HS-5 (cell line): ENCODE data around the gene BCL11B.
"Not testable (repeated sequence)": the region's sequence is repeated elsewhere in the genome, so short reads cannot be mapped to it uniquely, and the experiment has no call there.

Experiments
- DNase-seq: peaks from one replicate; pipeline ENCODE4 v3.0.0-alpha.2; 2012; ENCODE audit warnings: low read depth

BCL11B gene

GRCh38 chr14:99239661-99240092 is 32.3 kb downstream of the BCL11B start:
- no peak for DNase-seq

GRCh38 chr14:99238216-99238615 is 33.8 kb downstream of the BCL11B start:
- no peak for DNase-seq

- DNase-seq, result no peak
These were observed 34.7 kb downstream of the BCL11B start for GRCh38 chr14:99237288-99237687.

- no peak for DNase-seq
These were observed 35.4 kb downstream of the BCL11B start for GRCh38 chr14:99236386-99237138.

- DNase-seq, result no peak
These were observed 36.2 kb downstream of the BCL11B start for GRCh38 chr14:99235582-99236320.

GRCh38 chr14:99234961-99235571 is 36.9 kb downstream of the BCL11B start:
- no peak for DNase-seq

- DNase-seq, result no peak
These were observed 37.6 kb downstream of the BCL11B start for GRCh38 chr14:99234355-99234754.

- no peak for DNase-seq
These were observed 38.6 kb downstream of the BCL11B start for GRCh38 chr14:99233222-99234035.

GRCh38 chr14:99232714-99233214 is 39.2 kb downstream of the BCL11B start:
- DNase-seq, result no peak

GRCh38 chr14:99231850-99232713 is 39.9 kb downstream of the BCL11B start:
- DNase-seq, result no peak

GRCh38 chr14:99231161-99231849 is 40.7 kb downstream of the BCL11B start:
- DNase-seq, result no peak

- DNase-seq, result no peak
These were observed 41.5 kb downstream of the BCL11B start for GRCh38 chr14:99230208-99231151.

GRCh38 chr14:99229654-99230207 is 42.3 kb downstream of the BCL11B start:
- DNase-seq, result no peak

GRCh38 chr14:99228760-99229159 is 43.2 kb downstream of the BCL11B start:
- not testable (repeated sequence) for DNase-seq

GRCh38 chr14:99226687-99227086 is 45.3 kb downstream of the BCL11B start:
- DNase-seq, result no peak

GRCh38 chr14:99225436-99226203 is 46.4 kb downstream of the BCL11B start:
- no peak for DNase-seq

- no peak for DNase-seq
These were observed 47.0 kb downstream of the BCL11B start for GRCh38 chr14:99224948-99225347.
